Activated T-helper 17 cell treated with anti-CD3 and anti-CD28 coated beads, Interleukin-2, amount 50 U/mL, for 72 hours (primary cell): ENCODE data around the gene EFCAB6. TPM values are rescaled to one million over a fixed set of nuclear protein-coding genes. Genes with fewer than 3 reads are reported as not detected.
"Not testable (repeated sequence)": the region's sequence is repeated elsewhere in the genome, so short reads cannot be mapped to it uniquely, and the experiment has no call there.

Experiments
- ATAC-seq: fragments of 150-1000 bp; cut with Tn5 transposase; replicated peaks from 2 replicates; pipeline ENCODE4 v1.10.0; 2021; ENCODE audit warnings: mild to moderate bottlenecking, moderate library complexity
- H3K27ac Mint-ChIP-seq: one replicate; pipeline ENCODE4 v1.8.0; 2022; ENCODE audit warnings: mixed read lengths
- H3K27me3 Mint-ChIP-seq: one replicate; pipeline ENCODE4 v1.8.0; 2022; ENCODE audit warnings: mixed read lengths
- H3K36me3 Mint-ChIP-seq: one replicate; pipeline ENCODE4 v1.8.0; 2022; ENCODE audit warnings: low read depth, mild to moderate bottlenecking, mixed read lengths
- H3K4me1 Mint-ChIP-seq: one replicate; pipeline ENCODE4 v1.8.0; 2022; ENCODE audit warnings: mixed read lengths
- H3K4me3 Mint-ChIP-seq: one replicate; pipeline ENCODE4 v1.8.0; 2022; ENCODE audit warnings: mild to moderate bottlenecking, mixed read lengths
- H3K9me3 Mint-ChIP-seq: one replicate; pipeline ENCODE4 v1.8.0; 2022; ENCODE audit warnings: mixed read lengths
- total RNA-seq, 2 donors: library from RNA; stranded (reverse); gene quantifications; one replicate each; pipeline ENCODE4 v1.2.3, GENCODE V29; 2022

Gene EFCAB6
- total RNA-seq, 2 donors from 2014 or later: 0.09 TPM; not detected in 1

DNA sequence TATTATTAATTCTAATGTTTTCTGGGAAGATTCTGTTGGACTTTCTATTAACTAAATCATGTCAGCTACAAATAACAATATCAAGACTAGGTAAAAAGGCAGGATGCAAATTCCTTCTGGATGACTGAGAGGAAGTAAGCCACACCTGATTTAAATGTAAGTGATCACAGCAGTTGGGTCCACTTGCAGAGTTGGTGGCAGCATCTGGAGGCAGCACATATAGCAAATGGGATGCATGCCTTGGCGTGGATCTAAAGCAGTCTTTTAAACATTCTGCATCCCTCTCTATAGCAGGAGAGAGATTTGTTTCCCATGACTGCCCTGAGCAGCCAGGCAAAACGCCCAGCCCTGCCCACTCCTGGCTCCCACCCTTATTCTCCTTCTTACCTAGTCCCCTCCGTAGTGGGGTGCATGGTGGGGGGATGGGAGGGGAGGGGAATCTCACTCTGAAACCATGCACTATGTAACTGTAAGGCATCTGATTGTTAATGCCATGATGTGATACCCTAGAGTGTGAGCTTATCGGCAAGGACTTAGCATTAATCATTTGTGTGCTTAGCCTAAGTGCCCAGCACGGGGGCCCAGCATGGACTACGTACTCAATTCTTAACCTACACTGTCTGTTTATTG lies 130.3 kb downstream of the EFCAB6 start:
- Mint-ChIP-seq H3K4me1 (no peaks in the 10 kb centered on the region), H3K36me3 (no peaks in the 10 kb centered on the region), H3K9me3 (peaks cover 3% of the 10 kb centered on the region), H3K27me3 (peaks cover 30% of the 10 kb centered on the region), H3K4me3 (no peak overlapping the region), H3K27ac (no peak overlapping the region)
- ATAC-seq: no peak

DNA sequence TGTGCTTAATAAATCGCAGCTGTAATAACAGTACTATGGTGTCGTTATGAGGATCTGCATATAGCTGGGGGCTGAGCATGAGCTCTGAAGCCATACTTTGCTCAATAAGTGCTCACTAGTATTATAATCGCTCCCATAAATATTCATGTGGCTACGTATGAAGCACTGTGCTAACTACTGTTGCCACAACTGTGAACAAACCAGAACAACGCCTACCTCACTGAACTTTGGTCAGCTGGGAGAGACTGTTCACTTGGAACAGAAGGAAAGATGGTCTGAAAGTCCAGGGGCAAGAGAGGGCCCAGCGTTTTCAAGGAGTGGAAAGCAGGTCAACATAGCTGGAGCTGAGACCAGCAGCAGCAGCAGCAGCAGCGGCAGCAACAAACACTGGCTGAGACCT lies 141.6 kb downstream of the EFCAB6 start:
- H3K4me1 Mint-ChIP-seq: no peaks in the 10 kb centered on the region
- H3K4me3 Mint-ChIP-seq: no peak overlapping the region
- H3K27me3 Mint-ChIP-seq: peaks cover 8% of the 10 kb centered on the region
- no peak overlapping the region for H3K27ac Mint-ChIP-seq
- H3K9me3 Mint-ChIP-seq: no peaks in the 10 kb centered on the region
- no peak for ATAC-seq
- no peaks in the 10 kb centered on the region for H3K36me3 Mint-ChIP-seq

DNA sequence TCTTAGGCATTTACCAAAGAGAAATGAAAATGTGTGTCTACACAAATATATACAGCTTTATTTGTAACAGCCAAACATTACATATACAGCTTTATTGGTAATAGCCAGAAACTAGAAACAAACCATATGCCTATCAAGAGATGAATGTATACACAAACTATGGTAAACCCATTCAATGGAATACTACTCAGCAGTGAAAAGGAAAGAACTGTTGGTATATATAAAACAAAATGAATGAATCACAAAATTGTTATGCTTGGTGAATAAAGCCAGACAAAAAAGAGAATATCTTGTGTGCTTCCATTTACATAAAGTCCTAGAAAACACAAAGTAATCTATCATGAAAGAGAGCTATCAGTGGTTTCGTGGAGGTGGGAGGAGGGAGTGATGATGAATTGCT lies 142.9 kb downstream of the EFCAB6 start:
- Mint-ChIP-seq H3K4me3 (no peak overlapping the region), H3K9me3 (no peaks in the 10 kb centered on the region), H3K4me1 (no peaks in the 10 kb centered on the region), H3K27ac (no peak overlapping the region), H3K36me3 (no peaks in the 10 kb centered on the region), H3K27me3 (peaks cover 8% of the 10 kb centered on the region)
- no peak for ATAC-seq

DNA sequence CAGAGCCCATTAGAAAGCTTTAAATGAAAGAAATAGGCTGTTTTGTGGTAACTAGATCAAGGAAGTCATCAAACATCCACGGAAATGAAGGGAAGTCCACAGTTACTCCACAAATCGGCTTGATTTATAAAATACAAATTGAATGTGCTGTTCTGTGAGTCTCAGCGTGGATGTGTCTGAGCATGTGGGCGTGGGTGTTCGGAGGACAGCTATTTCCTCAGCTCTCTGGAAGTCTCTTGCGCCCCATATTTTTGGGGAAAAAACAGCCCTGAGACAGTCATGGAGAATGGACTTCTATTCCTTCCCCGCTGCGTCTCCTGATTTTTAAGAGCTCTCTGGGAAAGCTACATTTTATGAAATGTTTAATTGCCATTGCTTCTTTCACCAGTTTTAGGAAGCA lies 144.4 kb downstream of the EFCAB6 start:
- H3K27ac Mint-ChIP-seq: no peak overlapping the region
- no peaks in the 10 kb centered on the region for H3K4me1 Mint-ChIP-seq
- H3K27me3 Mint-ChIP-seq: peaks cover 8% of the 10 kb centered on the region
- no peak overlapping the region for H3K4me3 Mint-ChIP-seq
- H3K9me3 Mint-ChIP-seq: no peaks in the 10 kb centered on the region
- ATAC-seq: no peak
- H3K36me3 Mint-ChIP-seq: no peaks in the 10 kb centered on the region

DNA sequence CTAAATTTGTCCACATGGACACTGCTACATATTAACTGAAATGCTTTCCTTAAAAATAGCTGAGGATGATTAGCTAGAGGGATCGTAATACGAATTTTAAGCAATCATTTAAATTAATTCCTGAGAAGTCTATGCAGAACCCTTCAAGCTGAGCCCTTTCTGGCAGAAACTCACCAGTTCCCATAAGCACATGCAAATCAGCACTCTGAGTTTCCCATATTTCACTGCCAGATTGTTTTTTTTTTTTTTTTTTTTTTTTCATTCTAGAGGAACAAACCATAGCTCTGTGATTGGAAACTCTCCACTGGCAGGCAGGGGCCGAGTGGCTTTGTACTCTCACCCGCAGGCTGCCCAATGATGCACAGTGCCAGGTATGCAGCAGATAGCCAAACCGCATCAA lies 145.6 kb downstream of the EFCAB6 start:
- Mint-ChIP-seq H3K27me3 (peaks cover 3% of the 10 kb centered on the region), H3K4me1 (no peaks in the 10 kb centered on the region), H3K9me3 (no peaks in the 10 kb centered on the region), H3K27ac (no peak overlapping the region), H3K36me3 (no peaks in the 10 kb centered on the region), H3K4me3 (no peak overlapping the region)
- no peak for ATAC-seq

DNA sequence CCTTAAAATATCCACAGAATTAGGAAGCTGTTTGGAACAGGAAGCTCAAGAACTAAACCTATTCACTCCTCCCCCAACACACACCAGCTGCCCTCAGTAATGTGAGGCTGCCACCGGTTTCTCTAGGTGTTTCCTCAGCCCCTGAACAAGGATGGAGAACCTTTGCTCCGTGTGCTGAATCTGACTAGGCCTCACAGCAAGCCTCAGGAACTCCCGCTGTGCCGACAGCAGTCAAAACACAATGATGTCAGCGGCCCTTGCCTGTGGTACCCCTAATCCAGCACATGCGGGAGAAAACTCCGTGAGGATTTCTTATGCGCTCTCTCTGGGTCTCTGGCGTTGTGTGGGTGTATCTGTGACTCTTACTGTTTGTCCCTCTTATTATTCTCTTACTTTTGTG lies 153.3 kb downstream of the EFCAB6 start:
- no peak overlapping the region for H3K4me3 Mint-ChIP-seq
- H3K36me3 Mint-ChIP-seq: no peaks in the 10 kb centered on the region
- no peak overlapping the region for H3K27ac Mint-ChIP-seq
- no peaks in the 10 kb centered on the region for H3K9me3 Mint-ChIP-seq
- no peaks in the 10 kb centered on the region for H3K27me3 Mint-ChIP-seq
- no peak for ATAC-seq
- no peaks in the 10 kb centered on the region for H3K4me1 Mint-ChIP-seq

DNA sequence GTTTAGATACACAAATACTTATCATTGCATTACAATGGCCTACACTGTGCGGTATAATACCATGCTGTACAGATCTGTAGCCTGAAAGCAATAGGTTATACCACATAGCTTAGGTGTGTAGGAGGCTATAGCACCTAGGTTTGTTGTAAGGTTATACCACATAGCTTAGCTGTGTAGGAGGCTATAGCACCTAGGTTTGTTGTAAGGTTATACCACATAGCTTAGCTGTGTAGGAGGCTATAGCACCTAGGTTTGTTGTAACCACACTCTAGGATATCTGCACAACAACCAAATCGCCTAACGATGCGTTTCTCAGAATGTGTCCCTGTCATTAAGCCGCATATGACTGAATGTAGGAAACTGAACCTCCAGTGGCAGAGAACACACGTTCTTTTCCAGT lies 155.5 kb downstream of the EFCAB6 start:
- H3K36me3 Mint-ChIP-seq, H3K4me3 Mint-ChIP-seq, H3K27ac Mint-ChIP-seq, H3K4me1 Mint-ChIP-seq, H3K27me3 Mint-ChIP-seq: not testable (repeated sequence)
- peak; percentile 56 for ATAC-seq
- H3K9me3 Mint-ChIP-seq: peaks cover 12% of the 10 kb centered on the region

DNA sequence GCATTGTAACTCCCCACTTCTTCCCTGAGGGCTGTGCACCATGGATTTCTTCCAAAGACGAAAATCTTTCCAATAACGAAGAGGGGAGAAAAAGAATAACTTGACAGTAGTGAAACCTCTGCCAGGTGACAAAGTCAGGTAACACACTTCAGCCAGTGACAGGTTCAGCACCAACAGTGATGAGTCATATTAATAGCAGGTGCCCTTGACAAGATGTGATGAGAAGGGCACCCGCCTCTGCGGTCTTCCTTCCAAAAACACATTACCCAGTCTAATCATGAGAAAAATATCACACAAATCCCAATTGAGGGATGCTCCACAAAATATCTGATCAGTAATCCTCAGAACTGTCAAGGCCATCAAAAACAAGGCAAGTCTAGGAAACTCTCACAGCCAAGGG lies 157.8 kb downstream of the EFCAB6 start:
- no peak overlapping the region for H3K27ac Mint-ChIP-seq
- no peaks in the 10 kb centered on the region for H3K4me1 Mint-ChIP-seq
- no peak for ATAC-seq
- H3K27me3 Mint-ChIP-seq: peaks cover 18% of the 10 kb centered on the region
- no peaks in the 10 kb centered on the region for H3K36me3 Mint-ChIP-seq
- H3K4me3 Mint-ChIP-seq: no peak overlapping the region
- H3K9me3 Mint-ChIP-seq: peaks cover 12% of the 10 kb centered on the region

DNA sequence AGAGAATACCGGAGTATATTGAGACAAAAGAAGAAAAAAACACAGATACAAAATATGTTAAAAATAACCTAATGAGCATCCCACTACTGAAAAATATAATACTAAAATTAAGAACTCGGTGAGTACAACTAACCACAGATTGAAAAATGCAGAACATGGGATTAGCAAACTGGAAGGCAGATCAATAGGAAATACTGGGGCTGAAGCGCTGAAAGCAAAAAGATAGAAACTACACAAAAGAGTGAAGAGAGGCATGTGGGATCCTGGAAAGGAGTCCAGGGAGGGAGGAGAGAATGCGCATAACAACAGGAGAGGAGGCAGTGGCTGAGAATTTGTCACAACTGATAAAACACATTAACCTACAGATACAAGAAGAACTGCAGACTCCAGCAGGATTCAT lies 159.3 kb downstream of the EFCAB6 start:
- no peak for ATAC-seq
- Mint-ChIP-seq H3K36me3 (no peaks in the 10 kb centered on the region), H3K27me3 (peaks cover 25% of the 10 kb centered on the region), H3K27ac (no peak overlapping the region), H3K9me3 (peaks cover 12% of the 10 kb centered on the region), H3K4me3 (no peak overlapping the region), H3K4me1 (no peaks in the 10 kb centered on the region)

DNA sequence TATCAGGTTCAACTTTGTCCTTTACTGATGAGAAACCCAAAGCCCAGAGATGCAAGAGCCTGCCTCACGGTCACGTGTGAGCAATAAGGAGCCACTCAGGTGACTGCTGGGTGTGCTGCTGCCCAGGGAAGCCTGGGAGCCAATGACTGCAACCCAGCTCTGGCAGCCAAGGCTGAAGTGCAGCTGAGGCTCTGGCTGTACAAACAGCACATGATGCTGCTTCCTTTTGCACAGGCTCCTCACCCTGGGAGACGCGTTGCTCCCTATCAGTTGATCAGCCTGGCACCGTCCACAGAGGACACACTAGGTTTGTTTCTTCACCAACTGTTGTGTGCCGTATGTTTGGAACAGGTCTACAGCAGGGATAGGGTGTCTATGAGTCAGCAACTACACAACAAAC lies 168.7 kb downstream of the EFCAB6 start:
- H3K27ac Mint-ChIP-seq: no peak overlapping the region
- H3K36me3 Mint-ChIP-seq: no peaks in the 10 kb centered on the region
- H3K4me3 Mint-ChIP-seq: no peak overlapping the region
- no peaks in the 10 kb centered on the region for H3K4me1 Mint-ChIP-seq
- H3K27me3 Mint-ChIP-seq: peaks cover 28% of the 10 kb centered on the region
- ATAC-seq: no peak
- peaks cover 9% of the 10 kb centered on the region for H3K9me3 Mint-ChIP-seq

DNA sequence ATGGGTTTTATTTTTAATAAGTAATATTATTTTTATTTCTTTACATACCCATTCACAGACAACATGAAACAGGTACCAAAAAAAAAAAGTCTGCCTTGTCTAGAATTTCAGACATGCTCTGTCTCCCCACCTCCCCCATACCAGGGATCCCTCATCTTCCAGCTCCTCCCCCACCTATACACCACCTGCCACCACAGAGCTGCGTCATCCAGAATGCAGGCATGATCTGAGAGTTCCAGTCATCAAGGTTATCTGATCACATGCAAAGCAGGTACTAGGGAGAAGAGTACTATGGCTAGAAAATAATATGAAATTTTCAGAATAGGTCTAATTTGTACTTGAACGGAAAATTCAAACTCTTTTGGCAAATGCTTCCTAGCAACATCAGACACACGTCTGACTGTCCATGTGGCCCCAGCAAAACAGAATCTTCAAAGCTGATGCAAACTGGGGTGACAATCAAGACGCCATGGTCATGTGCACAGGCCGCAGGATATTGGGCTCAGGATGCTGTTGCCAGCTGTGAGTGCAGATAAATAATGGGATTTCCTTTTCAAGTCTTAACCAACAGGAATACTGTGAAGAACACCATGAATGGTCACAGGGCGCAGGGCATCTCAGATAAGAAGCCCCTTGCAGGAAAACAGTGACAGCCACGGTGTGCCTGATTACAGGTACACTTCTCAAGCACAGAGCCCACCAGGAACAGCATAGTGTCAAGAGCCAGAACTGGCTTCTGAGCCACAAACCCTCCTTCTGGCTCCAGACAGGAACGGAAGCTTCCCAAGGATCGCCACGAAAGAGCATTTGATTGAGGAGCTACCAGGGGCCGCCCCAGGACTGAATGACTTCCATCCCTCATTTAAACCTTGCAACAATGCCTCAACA lies 169.5 kb downstream of the EFCAB6 start:
- no peaks in the 10 kb centered on the region for H3K4me1 Mint-ChIP-seq
- no peak for ATAC-seq
- no peak overlapping the region for H3K27ac Mint-ChIP-seq
- H3K9me3 Mint-ChIP-seq: peaks cover 9% of the 10 kb centered on the region
- H3K27me3 Mint-ChIP-seq: peaks cover 22% of the 10 kb centered on the region
- no peaks in the 10 kb centered on the region for H3K36me3 Mint-ChIP-seq
- no peak overlapping the region for H3K4me3 Mint-ChIP-seq

DNA sequence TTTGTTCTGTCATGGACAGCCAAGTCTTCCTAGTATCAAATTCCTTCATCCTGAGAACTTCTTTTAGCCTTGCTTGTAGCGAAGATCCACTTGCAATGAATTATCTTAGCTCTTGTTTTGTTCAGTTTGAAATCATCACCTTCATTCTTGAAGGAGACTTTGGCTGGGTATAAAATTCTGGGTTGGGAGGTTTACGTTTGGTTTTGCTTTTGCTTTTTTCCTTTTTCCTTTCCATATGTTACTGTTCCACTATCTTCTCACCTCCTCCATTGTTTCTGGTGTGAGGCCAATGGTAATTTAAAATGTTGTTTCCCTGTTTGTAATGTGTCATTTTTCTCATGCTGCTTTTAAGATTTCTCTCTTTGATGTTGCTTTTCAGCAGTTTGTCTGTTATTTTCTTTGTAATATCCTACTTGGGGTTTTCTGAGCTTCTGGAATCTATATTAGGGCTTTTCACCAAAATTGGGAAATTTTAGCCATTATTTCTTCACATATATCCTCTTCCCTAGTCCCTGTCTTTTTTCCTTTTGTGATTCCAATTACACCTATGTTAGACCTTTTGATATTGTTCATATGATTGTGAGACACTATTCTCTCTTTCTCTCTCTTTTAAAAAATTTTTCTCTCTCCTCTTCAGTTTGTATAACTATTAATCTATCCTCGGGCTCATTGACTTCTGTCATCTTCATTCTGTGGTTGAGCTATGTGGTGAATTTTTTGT lies 172.7 kb downstream of the EFCAB6 start:
- H3K4me1 Mint-ChIP-seq: no peaks in the 10 kb centered on the region
- no peak overlapping the region for H3K27ac Mint-ChIP-seq
- H3K27me3 Mint-ChIP-seq: peaks cover 13% of the 10 kb centered on the region
- peaks cover 9% of the 10 kb centered on the region for H3K9me3 Mint-ChIP-seq
- H3K36me3 Mint-ChIP-seq: no peaks in the 10 kb centered on the region
- no peak for ATAC-seq
- no peak overlapping the region for H3K4me3 Mint-ChIP-seq

DNA sequence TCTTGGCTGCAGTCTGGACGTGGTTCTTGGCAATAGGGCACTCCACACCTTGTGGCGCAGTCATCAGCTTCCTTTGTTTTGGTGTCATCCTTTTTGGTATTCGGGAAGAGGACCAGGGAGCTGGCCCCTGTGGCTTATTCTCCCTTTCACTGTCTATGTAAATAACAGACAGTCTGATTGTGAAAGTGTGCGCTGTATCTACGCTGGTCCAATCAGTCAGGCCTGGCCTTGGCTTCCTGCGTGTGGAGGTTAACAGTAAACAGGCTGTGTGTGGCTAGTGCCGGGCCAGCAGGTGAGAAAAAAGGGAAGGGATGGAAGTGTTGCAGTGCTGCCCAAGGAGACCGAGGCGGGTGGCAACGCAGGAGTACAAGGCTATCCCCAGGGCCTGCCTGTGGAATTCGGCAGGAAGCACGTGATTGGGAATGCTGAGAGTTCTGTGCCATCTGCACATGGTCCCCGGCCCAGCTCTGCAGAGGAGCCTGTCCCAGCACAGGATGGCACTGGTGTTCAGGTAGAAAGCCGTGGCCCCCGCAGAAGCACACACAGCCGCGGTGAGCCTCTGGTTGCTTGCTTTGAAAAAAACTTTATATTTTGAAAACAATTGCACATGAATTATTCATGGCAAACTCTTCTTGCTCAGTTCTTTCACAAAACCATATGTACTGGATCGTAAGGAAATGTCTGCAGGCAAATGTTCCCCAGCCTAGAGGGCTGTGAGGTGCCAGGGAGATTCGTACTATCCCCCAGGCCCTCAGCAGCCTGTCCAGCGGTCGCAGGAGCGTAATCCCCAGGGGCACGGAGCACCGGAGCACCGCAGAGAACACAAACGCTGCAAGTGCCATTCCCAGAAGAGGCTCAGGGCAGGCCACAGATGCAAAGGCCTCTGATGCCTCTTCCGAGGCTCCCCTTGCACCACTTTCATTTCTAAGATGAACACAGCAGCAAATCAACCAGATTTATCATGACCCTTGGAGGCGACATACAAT lies 174.5 kb downstream of the EFCAB6 start:
- Mint-ChIP-seq H3K4me3 (no peak overlapping the region), H3K27ac (no peak overlapping the region), H3K36me3 (no peaks in the 10 kb centered on the region), H3K9me3 (peaks cover 9% of the 10 kb centered on the region), H3K27me3 (peaks cover 13% of the 10 kb centered on the region), H3K4me1 (no peaks in the 10 kb centered on the region)
- ATAC-seq: no peak

DNA sequence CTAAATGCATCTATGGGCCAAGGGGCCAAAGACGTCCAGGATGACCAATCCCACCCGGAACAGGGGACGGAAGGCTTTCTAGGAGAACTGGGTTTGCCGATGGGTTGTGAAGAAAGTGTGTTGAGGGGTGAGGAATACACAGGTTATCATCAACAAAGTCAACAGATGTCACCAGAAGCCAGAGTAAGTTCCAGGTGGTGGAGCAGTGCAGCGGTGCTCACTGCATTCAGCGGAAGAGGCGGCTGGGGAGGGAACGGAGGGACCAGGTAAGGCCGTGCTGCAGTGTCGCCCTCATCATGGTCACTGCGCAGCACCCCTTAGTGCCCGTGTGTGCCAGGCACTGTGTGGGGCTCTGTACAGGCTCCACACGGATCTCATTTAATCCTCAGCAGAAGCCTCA lies 176.0 kb downstream of the EFCAB6 start:
- H3K4me3 Mint-ChIP-seq: no peak overlapping the region
- no peaks in the 10 kb centered on the region for H3K4me1 Mint-ChIP-seq
- no peaks in the 10 kb centered on the region for H3K36me3 Mint-ChIP-seq
- H3K27me3 Mint-ChIP-seq: peaks cover 9% of the 10 kb centered on the region
- H3K27ac Mint-ChIP-seq: no peak overlapping the region
- H3K9me3 Mint-ChIP-seq: peaks cover 9% of the 10 kb centered on the region
- ATAC-seq: no peak
